ENCODE data around the gene TNFSF15.

GRCh38 chr9:114771889-114772288 lies 34.0 kb downstream of the TNFSF15 start:
- TF ChIP-seq CTCF (conservative IDR thresholded peaks at IDR 0.05) (no peak), EZH2 (IDR thresholded peaks at IDR 0.05; ENCODE audit: low read depth) (no peak)

Data from PC-9 (cell line).